ENCODE results near the gene OR2A5. TPM values are rescaled to one million over a fixed set of nuclear protein-coding genes. Genes with fewer than 3 reads are reported as not detected.

The OR2A5 gene, protein sequence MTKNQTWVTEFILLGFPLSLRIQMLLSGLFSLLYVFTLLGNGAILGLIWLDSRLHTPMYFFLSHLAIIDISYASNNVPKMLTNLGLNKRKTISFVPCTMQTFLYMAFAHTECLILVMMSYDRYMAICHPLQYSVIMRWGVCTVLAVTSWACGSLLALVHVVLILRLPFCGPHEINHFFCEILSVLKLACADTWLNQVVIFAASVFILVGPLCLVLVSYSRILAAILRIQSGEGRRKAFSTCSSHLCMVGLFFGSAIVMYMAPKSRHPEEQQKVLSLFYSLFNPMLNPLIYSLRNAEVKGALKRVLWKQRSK
- not detected in 2 replicates for total RNA-seq

GRCh38 chr7:144048648-144049047 lies at the start of gene OR2A5:
Gene OR2A5, plus strand, starts transcription at chr7:144048948. Its CDS starts 1,454 bp downstream, at chr7:144050402.

GRCh38 chr7:144000020-144000419 lies 48.7 kb upstream of the OR2A5 start, which contains the start of gene OR6B1:
Gene OR6B1, plus strand, starts transcription at chr7:144000320. Its CDS starts 3,677 bp downstream, at chr7:144003997.

DNA sequence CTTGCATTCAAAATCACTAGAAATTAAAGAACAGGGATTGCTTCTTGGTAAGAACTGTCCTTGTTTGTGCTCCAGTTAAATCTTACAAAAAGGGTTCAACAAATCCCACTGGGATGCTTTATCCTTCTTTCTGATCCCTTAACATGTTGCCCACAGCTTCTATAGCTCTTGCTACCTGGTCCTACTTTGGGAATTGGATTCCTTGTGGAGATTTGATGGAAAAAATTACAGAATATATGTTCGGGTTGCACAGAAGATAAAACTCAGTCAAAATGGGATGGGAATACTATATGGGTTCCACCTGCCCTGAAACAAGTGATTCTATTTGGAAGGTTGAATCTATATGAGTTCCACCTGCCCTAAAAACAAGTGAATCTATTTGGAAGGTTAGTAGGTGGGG lies 20.8 kb downstream of the OR2A5 start, which contains the start of gene OR2A25:
Gene OR2A25, plus strand, starts transcription at position 301 of the 400 bp plus-strand sequence. CDS start 4,409 bp downstream, outside the sequence.

GRCh38 chr7:144085978-144086377 lies 37.2 kb downstream of the OR2A5 start, which contains the start of gene OR2A12:
Gene OR2A12, plus strand, starts transcription at chr7:144086278. Its CDS starts 8,830 bp downstream, at chr7:144095108.

Other genes with a start within 250 kb of the OR2A5 start
- gene TCAF1, start 146.8 kb upstream of the OR2A5 start, total RNA-seq, result 47.3 and 68.1 TPM in 2 replicates
- gene OR2F2, start 113.7 kb upstream of the OR2A5 start, total RNA-seq, result not detected in 2 replicates
- gene OR2F1, start 94.1 kb upstream of the OR2A5 start, total RNA-seq, result not detected in 2 replicates
- not detected in 2 replicates for gene OR6B1, start 48.6 kb upstream of the OR2A5 start, total RNA-seq
- not detected in 2 replicates for gene OR2A25, start 20.9 kb downstream of the OR2A5 start, total RNA-seq
- gene OR2A12, start 37.3 kb downstream of the OR2A5 start, total RNA-seq, result not detected in 2 replicates
- not detected in 2 replicates for gene OR2A2, start 60.6 kb downstream of the OR2A5 start, total RNA-seq
- not detected in 2 replicates for gene OR2A14, start 74.2 kb downstream of the OR2A5 start, total RNA-seq
- gene CTAGE4, start 134.5 kb downstream of the OR2A5 start, total RNA-seq, result 0.71 TPM in 1 of 2 replicates, not detected in the other
- gene ARHGEF35, start 146.9 kb downstream of the OR2A5 start, total RNA-seq, result under 0.01 and 2.5 TPM in 2 replicates
- gene OR2A42, start 190.7 kb downstream of the OR2A5 start, total RNA-seq, result not detected in 2 replicates
- gene OR2A7, start 215.8 kb downstream of the OR2A5 start, total RNA-seq, result 0.89 TPM in 1 of 2 replicates, not detected in the other
- gene CTAGE8, start 220.3 kb downstream of the OR2A5 start, total RNA-seq, result 0.18 and 0.29 TPM in 2 replicates